ENCODE measurements around the gene PLK2. TPM values are rescaled to one million over a fixed set of nuclear protein-coding genes. Genes with fewer than 3 reads are reported as not detected.

PLK2 gene
- total and polyA plus RNA-seq, 2 donors: 27.6 to 212 TPM

GRCh38 chr5:58406394-58406793 is 53.5 kb downstream of the PLK2 start:
- H3K4me1 ChIP-seq (ENCODE audit: insufficient read depth): no peaks in the 10 kb centered on the region

GRCh38 chr5:58405175-58405574 is 54.7 kb downstream of the PLK2 start:
- Histone ChIP-seq H3K4me3 (ENCODE audit: low read depth, low read length) (no peak overlapping the region), H3K4me1 (ENCODE audit: insufficient read depth) (no peaks in the 10 kb centered on the region), H3K36me3 (ENCODE audit: insufficient read depth) (no peaks in the 10 kb centered on the region), H3K27ac (ENCODE audit: low read depth) (no peak overlapping the region)
- DNase-seq (ENCODE audit: extremely low spot score): no peak
- WGBS: 45% methylated on average over 2 of the region's 2 CpGs

More at GRCh38 chr5:58406394-58406793, 53.5 kb downstream of the PLK2 start:
- WGBS: 81% methylated on average over 2 of the region's 2 CpGs
- Histone ChIP-seq H3K4me3 (ENCODE audit: low read depth, low read length) (no peak overlapping the region), H3K27ac (ENCODE audit: low read depth) (no peak overlapping the region), H3K36me3 (ENCODE audit: insufficient read depth) (no peaks in the 10 kb centered on the region)
- DNase-seq (ENCODE audit: extremely low spot score): no peak

GRCh38 chr5:58404734-58405133 is 55.2 kb downstream of the PLK2 start:
- Histone ChIP-seq H3K27ac (ENCODE audit: low read depth) (no peak overlapping the region), H3K4me3 (ENCODE audit: low read depth, low read length) (no peak overlapping the region), H3K4me1 (ENCODE audit: insufficient read depth) (no peaks in the 10 kb centered on the region), H3K36me3 (ENCODE audit: insufficient read depth) (no peaks in the 10 kb centered on the region)
- WGBS: 92% methylated on average over 3 of the region's 3 CpGs
- no peak for DNase-seq (ENCODE audit: extremely low spot score)

Other genes with a start within 250 kb of the PLK2 start
- 3.0 TPM for gene GAPT, start 31.3 kb upstream of the PLK2 start, total RNA-seq
- gene GAPT, start 31.3 kb upstream of the PLK2 start, polyA plus RNA-seq: 0.79 TPM
- 2.0 TPM for gene RAB3C, start 123.0 kb upstream of the PLK2 start, total RNA-seq
- 3.9 TPM for gene RAB3C, start 123.0 kb upstream of the PLK2 start, polyA plus RNA-seq

Data from urinary bladder (tissue), 4 donors.